GM12874 (cell line): ENCODE results near the gene FUS.

ENCODE experiments used
- CTCF ChIP-seq: IDR thresholded peaks from 2 replicates; pipeline ENCODE4 v1.5.1; 2011; ENCODE audit warnings: low read depth, mild to moderate bottlenecking, control low read depth, low read length, moderate library complexity; ENCODE audit not compliant: insufficient read depth

The FUS gene

GRCh38 chr16:31191697-31192428 lies 11.9 kb downstream of the FUS start:
- TF ChIP-seq CTCF: no peak

DNA sequence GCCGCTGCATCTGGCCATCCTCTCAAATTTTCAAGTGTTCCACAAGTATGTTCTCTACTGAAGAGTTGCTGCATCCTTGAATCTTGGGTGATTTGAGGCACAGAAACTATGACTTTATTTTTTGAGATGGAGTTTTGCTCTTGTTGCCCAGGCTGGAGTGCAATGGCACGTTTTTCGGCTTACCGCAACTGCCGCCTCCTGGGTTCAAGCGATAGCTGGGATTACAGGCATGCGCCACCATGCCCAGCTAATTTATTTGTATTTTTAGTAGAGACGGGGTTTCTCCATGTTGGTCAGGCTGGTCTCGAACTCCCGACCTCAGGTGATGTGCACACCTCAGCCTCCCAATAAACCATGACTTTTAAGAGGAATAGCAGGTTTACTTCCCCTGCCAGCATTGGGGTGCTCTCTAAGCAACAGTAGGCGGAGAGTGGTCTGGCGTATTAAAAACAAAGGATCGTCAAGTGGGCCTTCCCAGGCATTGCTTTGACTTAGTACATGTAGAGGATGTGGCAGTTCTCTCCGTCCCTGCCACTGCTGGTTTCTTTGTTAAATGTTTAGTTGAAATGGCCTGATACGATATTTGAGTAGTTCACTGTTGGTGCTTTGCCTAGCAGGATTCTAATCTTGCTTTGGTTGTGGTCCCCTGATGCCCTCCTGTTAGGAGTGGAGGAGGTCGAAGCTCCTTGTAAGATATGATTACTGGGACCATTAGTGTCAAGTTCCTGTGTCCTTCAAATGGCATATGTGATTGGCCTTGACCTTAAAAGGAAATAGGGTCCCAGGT lies 13.1 kb downstream of the FUS start:
- TF ChIP-seq CTCF: no peak

GRCh38 chr16:31193874-31194273 lies 13.9 kb downstream of the FUS start:
- TF ChIP-seq CTCF: no peak

DNA sequence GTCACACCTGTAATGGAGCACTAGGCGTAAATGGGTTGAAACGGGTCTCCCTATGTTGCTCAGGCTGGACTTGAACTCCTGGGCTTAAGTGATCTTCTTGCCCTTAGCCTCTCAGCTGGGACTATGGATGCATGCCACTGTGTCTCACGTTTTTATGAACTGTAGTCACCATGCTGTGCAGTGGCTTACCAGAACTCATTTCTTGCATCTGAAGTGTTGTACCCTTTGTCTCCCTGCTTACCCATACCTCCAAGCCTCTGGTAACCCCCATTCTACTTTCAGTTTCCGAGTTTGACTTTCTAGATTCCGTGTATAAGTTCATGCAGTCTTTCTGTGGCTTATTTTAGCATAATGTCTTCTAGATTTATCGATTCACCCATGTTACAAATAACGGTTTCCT lies 15.0 kb downstream of the FUS start:
- no peak for TF ChIP-seq CTCF

DNA sequence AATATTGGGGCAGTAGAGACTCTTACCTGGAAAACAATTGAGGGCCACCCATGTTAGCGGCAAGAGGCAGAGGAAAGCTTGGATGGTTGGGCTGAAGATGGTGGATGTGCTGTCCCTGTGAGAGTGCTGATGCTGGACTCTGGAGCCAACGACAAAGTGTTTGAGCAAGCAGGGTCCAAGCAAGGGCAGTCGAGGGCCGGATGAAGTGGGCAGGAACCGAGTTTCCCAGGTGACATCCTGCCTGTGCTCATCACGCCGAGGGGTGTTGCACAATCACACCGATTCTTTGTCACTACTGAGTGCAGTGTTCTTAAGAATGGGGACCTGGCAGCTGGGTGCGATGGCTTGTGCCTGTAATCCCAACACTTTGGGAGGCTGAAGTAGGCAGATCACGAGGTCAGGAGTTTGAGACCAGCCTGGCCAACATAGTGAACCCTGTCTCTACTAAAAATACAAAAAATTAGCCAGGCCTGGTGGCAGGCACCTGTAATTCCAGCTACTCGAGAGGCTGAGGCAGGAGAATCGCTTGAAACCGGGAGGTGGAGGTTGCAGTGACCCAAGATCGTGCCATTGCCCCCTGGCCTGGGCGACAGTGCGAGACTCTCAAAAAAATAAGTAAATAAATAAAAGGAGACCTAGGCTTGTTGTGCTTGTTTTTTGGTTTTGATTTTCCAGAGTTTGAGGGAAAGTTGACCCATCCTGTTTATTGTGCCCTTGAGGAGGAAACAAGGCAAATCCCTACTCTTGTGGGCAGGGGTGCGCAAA lies 16.6 kb downstream of the FUS start:
- TF ChIP-seq CTCF: no peak

DNA sequence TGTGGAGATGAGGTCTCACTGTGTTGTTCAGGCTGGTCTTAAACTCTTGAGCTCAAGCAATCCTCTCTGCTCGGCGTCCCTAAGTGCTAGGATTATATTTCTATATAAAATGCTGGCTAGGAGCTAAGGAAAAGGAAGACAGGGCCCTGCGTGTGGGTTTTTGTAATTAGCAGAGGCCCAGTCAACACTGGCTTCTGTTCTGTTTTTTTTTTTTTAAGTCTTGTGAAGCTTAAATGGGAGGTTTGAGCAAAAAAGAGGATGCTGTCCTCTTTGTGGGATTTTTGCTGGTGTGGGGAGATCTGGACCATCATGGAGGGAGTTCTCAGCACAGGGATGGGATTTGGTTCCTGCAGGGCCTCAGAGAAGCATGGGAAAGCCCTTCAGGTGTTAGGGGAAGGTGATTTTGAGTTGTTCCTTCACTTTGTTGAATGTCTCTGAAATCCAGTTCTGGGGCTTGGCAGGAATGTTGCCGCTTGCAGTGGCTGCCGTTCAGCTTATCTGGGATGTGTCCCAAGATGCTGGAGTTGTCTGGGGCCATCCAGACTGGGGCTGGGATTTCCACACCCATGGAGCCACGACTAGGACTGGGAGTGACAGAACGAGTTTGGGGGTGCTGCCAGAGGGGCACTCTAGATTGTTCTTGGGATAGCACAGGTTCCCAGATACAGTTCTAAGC lies 18.4 kb downstream of the FUS start:
- TF ChIP-seq CTCF: no peak
